IPS-NIHi7 (cell line): ENCODE results near the gene NCCRP1.

ENCODE experiments used
- DNase-seq: peaks from one replicate; pipeline ENCODE4 v3.0.0; 2012; ENCODE audit warnings: mixed read lengths; ENCODE audit errors: extremely low spot score

Gene NCCRP1, protein sequence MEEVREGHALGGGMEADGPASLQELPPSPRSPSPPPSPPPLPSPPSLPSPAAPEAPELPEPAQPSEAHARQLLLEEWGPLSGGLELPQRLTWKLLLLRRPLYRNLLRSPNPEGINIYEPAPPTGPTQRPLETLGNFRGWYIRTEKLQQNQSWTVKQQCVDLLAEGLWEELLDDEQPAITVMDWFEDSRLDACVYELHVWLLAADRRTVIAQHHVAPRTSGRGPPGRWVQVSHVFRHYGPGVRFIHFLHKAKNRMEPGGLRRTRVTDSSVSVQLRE

DNA sequence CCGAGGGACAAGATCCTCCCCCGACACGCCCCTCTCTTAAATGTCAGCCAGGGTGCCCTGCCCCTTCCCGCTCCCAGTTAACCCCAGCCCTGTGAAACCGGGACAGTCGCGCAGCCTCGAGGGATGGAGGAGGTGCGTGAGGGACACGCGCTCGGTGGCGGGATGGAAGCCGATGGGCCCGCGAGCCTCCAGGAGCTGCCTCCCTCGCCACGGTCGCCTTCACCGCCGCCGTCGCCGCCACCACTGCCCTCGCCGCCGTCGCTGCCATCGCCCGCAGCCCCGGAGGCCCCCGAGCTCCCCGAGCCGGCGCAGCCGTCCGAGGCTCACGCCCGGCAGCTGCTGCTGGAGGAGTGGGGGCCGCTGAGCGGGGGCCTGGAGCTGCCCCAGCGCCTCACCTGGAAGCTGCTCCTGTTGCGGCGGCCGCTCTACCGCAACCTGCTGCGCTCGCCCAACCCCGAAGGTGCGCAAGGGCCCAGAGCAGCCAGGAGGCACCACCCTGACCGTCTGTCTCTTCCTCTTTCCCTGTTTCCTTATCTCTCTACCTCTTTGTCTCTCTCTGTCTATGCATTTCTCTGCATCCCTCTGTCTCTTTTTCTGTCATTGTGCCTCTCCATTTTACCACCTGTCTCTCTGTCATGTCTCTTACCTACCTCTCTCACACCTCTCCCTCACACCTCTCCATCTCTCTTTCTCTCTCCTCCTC, at the start of gene NCCRP1:
Gene NCCRP1, plus strand, starts transcription at position 105 of the 703 bp plus-strand sequence. Its CDS starts 19 bp downstream, at position 124.
- DNase-seq = peak; percentile 50

GRCh38 chr19:39147480-39147879, 49.3 kb upstream of the NCCRP1 start:
- DNase-seq = no peak

DNA sequence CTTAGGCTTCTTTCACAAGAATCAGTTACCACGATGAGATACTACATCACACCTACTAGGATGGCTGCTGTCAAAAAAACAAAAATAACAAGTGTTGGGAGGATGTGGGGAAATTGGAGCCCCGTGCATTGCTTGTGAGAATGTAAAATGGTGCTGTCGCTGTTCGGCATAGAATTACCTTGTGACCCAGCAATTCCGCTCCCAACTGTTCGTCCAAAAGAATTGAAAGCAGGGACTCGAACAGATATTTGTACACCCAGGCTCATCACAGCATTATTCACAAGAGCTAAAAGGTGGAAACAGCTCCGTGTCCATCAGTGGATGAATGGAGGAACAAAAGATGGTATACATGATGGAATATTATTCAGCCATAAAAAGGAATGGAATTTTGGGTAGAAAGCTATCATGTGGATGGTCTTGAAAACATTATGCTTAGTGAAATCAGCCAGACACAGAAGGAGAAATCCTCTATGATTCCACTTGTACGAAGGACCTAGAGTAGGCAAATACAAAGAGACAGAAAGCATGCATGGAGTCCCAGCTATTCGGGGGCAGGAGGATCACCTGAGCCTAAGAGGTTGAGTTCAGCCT, 47.7 kb upstream of the NCCRP1 start:
- no peak for DNase-seq

- no peak for DNase-seq
These were observed 46.5 kb upstream of the NCCRP1 start for GRCh38 chr19:39150235-39150634.

- no peak for DNase-seq
These were observed 45.8 kb upstream of the NCCRP1 start for GRCh38 chr19:39150807-39151600.

GRCh38 chr19:39152066-39152465, 44.7 kb upstream of the NCCRP1 start:
- DNase-seq = no peak

- no peak for DNase-seq
These were observed 42.6 kb upstream of the NCCRP1 start for GRCh38 chr19:39154100-39154628.

DNA sequence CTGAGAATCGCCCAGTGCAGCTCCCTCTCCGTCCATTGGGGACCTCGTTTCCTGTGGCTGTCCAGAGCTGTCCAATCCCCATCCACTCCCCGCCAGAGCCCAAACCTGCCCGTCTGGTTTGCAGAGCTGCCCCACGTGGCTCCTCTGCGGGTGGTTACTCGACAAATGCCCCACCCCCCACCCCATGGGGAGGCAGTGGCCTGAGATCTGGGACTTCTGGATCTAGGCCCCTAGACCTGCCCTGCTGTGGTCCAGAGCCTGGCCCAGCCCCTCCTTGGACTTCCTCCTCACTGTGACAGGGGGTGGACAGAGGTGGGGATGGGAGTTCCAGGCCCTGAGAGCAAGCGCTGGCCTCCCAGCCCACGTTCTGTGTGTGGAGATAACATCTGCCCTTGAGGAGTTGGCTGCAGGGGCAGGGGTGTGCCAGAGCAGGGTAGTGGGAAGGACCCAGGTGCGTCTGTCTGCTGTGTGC, 42.1 kb upstream of the NCCRP1 start:
- peak; percentile 79 for DNase-seq

DNA sequence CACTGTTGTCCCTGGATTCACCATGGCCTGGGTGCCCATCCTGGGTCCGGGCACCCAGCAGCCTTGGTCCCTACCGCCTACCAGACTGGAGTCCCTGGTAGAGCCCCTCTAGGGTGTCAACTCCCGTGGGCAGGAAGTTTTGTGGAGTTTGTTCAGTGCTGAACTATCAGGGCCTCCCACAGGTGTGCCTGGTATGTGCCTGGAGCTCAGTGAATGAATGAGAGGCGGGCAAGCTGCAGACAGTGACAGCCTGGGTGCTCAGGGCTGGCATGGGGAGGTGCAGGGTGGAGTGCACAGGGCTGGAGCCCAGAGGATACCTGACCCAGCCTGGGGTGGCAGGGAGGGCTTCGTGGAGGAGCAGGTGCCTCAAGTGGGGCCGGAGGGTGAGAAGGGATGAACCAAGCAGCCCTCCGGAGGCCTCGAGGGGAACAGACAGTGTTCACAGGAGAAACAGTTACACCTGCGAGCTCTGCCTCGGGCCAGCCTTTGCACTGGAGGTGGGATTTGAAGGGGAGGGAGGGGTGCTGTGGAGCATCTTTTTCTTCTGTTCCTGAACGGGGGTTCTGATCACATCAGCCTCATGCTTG, 41.6 kb upstream of the NCCRP1 start:
- DNase-seq = peak; percentile 44

GRCh38 chr19:39155741-39156140, 41.0 kb upstream of the NCCRP1 start:
- no peak for DNase-seq

GRCh38 chr19:39156326-39157230, 40.2 kb upstream of the NCCRP1 start:
- peak; percentile 39 for DNase-seq

- DNase-seq = no peak
These were observed 39.3 kb upstream of the NCCRP1 start for GRCh38 chr19:39157275-39157996.

GRCh38 chr19:39157997-39158389, 38.8 kb upstream of the NCCRP1 start:
- DNase-seq = no peak

DNA sequence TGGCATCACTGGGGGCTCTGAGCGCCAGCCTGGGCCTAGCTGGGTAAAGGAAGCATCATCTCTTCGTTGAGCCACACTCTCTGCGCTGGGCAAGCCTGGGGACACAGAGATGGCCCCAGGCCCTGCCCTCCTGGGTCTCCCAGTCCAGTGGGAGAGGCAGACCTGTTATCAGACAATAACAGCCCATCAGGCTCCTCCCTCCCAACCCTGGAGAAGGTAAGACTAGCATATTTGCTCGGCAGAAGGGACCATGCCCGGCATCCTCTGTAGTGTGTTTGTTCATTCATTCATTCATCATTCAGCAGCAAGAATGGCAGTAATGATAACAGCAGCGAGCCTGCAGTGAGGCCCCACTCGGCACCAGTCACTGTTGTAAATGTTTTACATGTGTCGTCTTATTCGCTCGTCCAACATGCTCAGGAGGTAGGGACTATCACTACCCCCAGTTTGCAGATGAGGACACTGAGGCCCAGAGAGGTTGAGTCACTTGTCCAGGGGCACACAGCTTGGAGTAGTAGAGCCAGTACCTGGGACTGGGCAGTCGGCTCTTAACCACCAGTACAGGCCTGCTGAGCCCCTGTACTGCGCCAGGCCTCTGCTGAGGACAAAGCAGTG, 38.0 kb upstream of the NCCRP1 start:
- no peak for DNase-seq

- DNase-seq = no peak
These were observed 36.3 kb upstream of the NCCRP1 start for GRCh38 chr19:39160523-39160861.

GRCh38 chr19:39160889-39161672, 35.7 kb upstream of the NCCRP1 start:
- DNase-seq = no peak

GRCh38 chr19:39162441-39163043, 34.2 kb upstream of the NCCRP1 start:
- DNase-seq = no peak

- no peak for DNase-seq
These were observed 33.1 kb upstream of the NCCRP1 start for GRCh38 chr19:39163621-39164020.
